BJ (cell line): ENCODE data around the gene FCRL3. TPM values are rescaled to one million over a fixed set of nuclear protein-coding genes. Genes with fewer than 3 reads are reported as not detected.

Experiments used
- CTCF ChIA-PET: fragments of 350-600 bp; formaldehyde crosslinking; extraction: SDS; loops from one replicate; lab custom pipeline; 2021; ENCODE audit warnings: antibody characterized with exemption, inconsistent platforms; lab: Yijun Ruan, JAX
- POLR2A ChIA-PET: fragments of 300-600 bp; sonication (Branson Sonifier 250); formaldehyde crosslinking; extraction: SDS; loops from one replicate; lab custom pipeline; 2021; ENCODE audit warnings: antibody characterized with exemption; lab: Charles Lee
- DNase-seq: peaks from one replicate; pipeline ENCODE4 v3.0.0-alpha.2; 2011; ENCODE audit warnings: low read depth
- H3K27me3 ChIP-seq: 2 replicates; pipeline ENCODE4 v1.6.0; 2011; ENCODE audit warnings: low read length; ENCODE audit not compliant: control insufficient read depth, insufficient read depth
- H3K36me3 ChIP-seq: 2 replicates; pipeline ENCODE4 v1.5.1; 2011; ENCODE audit warnings: low read length; ENCODE audit not compliant: control insufficient read depth, insufficient read depth
- H3K4me3 ChIP-seq: 2 replicates; pipeline ENCODE4 v1.5.1; 2011; ENCODE audit warnings: low read depth, mild to moderate bottlenecking, control low read depth, low read length
- polyA plus RNA-seq: library from polyadenylated mRNA; depleted of rRNA; stranded (reverse); fragments of >200 nt; gene quantifications from 2 replicates; pipeline ENCODE4 v1.2.3, GENCODE V29; 2011
- TF ChIP-seq, protein P1 (sequence below): IDR thresholded peaks from 2 replicates; pipeline ENCODE4 v1.5.1; 2011; ENCODE audit warnings: low read depth, mild to moderate bottlenecking, control low read depth, inconsistent platforms, low read length, moderate library complexity; ENCODE audit not compliant: insufficient read depth

The FCRL3 gene
- polyA plus RNA-seq, 1 experiment = not detected

DNA sequence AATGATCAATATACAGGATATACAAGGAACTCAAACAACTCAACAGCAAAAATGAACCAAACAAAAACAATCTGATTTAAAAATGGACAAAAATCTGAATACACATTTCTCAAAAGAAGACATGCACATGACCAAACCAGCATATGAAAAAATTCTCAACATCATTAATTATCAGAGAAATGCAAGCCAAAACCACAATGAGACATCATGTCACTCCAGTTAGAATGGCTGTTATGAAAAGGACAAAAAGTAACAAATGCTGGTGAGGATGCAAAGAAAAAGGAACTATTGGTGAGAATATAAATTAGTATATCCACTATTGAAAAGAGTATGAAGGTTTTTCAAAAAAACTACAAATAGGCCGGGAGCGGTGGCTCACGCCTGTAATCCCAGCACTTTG, 42.0 kb downstream of the FCRL3 start:
- POLR2A ChIA-PET = no interaction called here
- Histone ChIP-seq H3K4me3 (no peak overlapping the region), H3K27me3 (no peaks in the 10 kb centered on the region), H3K36me3 (no peaks in the 10 kb centered on the region)
- no peak for DNase-seq
- TF ChIP-seq, protein P1, sequence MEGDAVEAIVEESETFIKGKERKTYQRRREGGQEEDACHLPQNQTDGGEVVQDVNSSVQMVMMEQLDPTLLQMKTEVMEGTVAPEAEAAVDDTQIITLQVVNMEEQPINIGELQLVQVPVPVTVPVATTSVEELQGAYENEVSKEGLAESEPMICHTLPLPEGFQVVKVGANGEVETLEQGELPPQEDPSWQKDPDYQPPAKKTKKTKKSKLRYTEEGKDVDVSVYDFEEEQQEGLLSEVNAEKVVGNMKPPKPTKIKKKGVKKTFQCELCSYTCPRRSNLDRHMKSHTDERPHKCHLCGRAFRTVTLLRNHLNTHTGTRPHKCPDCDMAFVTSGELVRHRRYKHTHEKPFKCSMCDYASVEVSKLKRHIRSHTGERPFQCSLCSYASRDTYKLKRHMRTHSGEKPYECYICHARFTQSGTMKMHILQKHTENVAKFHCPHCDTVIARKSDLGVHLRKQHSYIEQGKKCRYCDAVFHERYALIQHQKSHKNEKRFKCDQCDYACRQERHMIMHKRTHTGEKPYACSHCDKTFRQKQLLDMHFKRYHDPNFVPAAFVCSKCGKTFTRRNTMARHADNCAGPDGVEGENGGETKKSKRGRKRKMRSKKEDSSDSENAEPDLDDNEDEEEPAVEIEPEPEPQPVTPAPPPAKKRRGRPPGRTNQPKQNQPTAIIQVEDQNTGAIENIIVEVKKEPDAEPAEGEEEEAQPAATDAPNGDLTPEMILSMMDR = no peak
- CTCF ChIA-PET = no interaction called here

GRCh38 chr1:157653494-157653873, 47.1 kb downstream of the FCRL3 start:
- CTCF ChIA-PET = no interaction called here
- no peak overlapping the region for H3K4me3 ChIP-seq

DNA sequence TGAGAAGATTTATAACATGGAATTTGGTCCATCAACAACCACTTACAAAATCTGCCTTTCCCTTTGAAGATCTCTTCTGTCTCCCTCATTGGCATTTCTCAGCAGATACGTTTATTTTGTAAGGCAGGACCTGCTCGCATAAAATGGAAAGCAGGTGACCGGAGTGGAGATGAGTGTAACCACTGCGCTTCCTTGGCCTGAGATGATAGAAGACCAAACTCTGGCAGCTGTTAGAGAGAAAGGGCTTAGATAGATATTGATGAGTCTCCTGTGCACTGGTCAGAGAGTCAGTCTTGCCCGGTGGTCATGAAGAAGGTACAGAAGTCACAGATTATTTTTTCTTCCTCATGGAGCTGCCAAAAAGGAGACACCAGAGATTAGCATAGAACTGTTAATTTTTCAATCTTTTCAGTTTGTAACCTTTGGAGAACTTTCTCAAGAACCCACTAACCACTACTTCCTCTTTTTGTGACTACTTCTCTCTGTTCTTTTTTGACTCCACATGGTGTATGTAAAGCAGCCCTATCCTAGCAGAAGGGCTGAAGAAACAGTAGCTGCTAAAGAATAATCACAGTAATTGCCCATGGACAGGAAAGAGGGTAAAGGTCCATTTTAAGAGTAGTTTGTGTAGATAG, 47.6 kb downstream of the FCRL3 start:
- TF ChIP-seq, protein P1 = no peak
- POLR2A ChIA-PET = no interaction called here
- no peak overlapping the region for H3K4me3 ChIP-seq
- H3K36me3 ChIP-seq = no peaks in the 10 kb centered on the region
- DNase-seq = no peak
- H3K27me3 ChIP-seq = no peaks in the 10 kb centered on the region
- CTCF ChIA-PET = no interaction called here

More at GRCh38 chr1:157653494-157653873, 47.1 kb downstream of the FCRL3 start:
- POLR2A ChIA-PET = no interaction called here
- DNase-seq = no peak
- Histone ChIP-seq H3K36me3 (no peaks in the 10 kb centered on the region), H3K27me3 (no peaks in the 10 kb centered on the region)
- TF ChIP-seq, protein P1 = no peak

DNA sequence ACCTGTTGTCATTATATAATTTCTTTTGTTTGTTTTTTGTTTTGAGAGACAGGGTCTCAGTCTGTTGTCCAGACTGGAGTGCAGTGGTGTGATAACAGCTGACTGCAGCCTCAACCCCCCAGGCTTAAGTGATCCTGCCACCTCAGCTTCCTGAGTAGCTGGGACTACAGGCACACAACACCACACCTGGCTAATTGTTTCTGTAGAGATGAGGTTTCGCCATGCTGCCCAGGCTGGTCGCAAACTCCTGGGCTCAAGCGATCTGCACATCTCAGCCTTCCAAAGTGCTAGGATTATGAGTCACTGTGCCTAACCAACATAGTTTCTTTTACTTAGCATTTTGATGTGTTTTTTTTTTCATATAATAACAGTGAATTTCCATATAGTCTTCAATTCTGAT, 52.3 kb downstream of the FCRL3 start:
- CTCF ChIA-PET = no interaction called here
- DNase-seq = no peak
- POLR2A ChIA-PET = no interaction called here

GRCh38 chr1:157646144-157646543, 54.4 kb downstream of the FCRL3 start:
- Histone ChIP-seq H3K27me3 (no peaks in the 10 kb centered on the region), H3K36me3 (no peaks in the 10 kb centered on the region), H3K4me3 (no peak overlapping the region)
- ChIA-PET CTCF (no interaction called here), POLR2A (no interaction called here)
- no peak for DNase-seq
- TF ChIP-seq, protein P1 = no peak

More for the DNA sequence above, 52.3 kb downstream of the FCRL3 start:
- Histone ChIP-seq H3K27me3 (no peaks in the 10 kb centered on the region), H3K4me3 (no peak overlapping the region), H3K36me3 (no peaks in the 10 kb centered on the region)
- TF ChIP-seq, protein P1 = no peak
